ENCODE data around the gene LRRC27.

DNA sequence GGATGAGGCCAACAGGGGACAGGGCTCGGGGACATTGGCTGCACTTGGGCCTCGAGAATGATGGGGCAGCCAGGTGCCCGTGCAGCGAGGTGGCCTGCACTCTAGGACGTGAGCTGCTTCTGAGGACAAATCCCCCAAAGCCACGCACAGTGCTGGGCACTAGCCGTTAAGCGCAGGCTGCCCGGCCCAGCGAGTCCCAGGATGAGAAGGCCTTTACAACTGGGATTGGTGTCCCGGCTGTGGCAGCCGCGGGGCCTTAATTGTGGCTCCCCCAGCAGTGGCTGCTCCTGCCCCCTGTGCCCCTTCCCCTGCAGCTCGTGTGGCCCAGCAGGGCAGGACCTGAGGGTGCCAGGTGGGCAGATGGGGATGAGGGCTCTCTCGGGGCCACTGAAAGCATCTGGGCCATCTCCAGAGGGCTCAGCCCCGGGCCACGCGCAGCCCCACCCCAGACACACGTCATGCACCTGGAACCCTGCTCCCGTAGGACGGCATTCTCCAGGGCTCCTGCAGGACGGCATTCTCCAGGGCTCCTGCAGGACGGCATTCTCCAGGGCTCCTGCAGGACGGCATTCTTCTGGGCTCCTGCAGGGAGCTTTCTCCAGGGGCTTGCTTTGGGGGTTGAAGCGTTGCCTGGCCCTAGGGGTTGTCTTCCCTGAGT is 71.6 kb downstream of the LRRC27 start:
- TF ChIP-seq, protein P1, sequence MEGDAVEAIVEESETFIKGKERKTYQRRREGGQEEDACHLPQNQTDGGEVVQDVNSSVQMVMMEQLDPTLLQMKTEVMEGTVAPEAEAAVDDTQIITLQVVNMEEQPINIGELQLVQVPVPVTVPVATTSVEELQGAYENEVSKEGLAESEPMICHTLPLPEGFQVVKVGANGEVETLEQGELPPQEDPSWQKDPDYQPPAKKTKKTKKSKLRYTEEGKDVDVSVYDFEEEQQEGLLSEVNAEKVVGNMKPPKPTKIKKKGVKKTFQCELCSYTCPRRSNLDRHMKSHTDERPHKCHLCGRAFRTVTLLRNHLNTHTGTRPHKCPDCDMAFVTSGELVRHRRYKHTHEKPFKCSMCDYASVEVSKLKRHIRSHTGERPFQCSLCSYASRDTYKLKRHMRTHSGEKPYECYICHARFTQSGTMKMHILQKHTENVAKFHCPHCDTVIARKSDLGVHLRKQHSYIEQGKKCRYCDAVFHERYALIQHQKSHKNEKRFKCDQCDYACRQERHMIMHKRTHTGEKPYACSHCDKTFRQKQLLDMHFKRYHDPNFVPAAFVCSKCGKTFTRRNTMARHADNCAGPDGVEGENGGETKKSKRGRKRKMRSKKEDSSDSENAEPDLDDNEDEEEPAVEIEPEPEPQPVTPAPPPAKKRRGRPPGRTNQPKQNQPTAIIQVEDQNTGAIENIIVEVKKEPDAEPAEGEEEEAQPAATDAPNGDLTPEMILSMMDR (IDR thresholded peaks at IDR 0.05) = no peak
- no peak for TF ChIP-seq POLR2AphosphoS5 (IDR thresholded peaks at IDR 0.05)

Measured in prostate gland (tissue), 2 donors.